ENCODE results near the gene MMP25. TPM values are rescaled to one million over a fixed set of nuclear protein-coding genes. Genes with fewer than 3 reads are reported as not detected.

MMP25 gene
- total and polyA plus RNA-seq, 9 of the 15 experiments (the other 6 are each of a cell fraction or from before 2014, with no cell fraction given), result 0.03 to 0.04 TPM; not detected in 7

GRCh38 chr16:3059041-3059722 is 12.8 kb downstream of the MMP25 start (continued):
- no peak for TF ChIP-seq JUN (IDR thresholded peaks at IDR 0.05; ENCODE audit: borderline replicate concordance, low read depth, low read length)
- no peak for TF ChIP-seq JUN (CRISPR knock-in tag; IDR thresholded peaks at IDR 0.05; ENCODE audit: borderline replicate concordance)
- no peak for TF ChIP-seq ZC3H4 (CRISPR knock-in tag; IDR thresholded peaks at IDR 0.05; ENCODE audit: borderline replicate concordance)
- no peak for TF ChIP-seq ZNF318 (IDR thresholded peaks at IDR 0.05; ENCODE audit: borderline replicate concordance in 1 of 2, low read depth in 1 of 2)
- no peak for TF ChIP-seq ZNF695 (CRISPR knock-in tag; IDR thresholded peaks at IDR 0.05)
- peak; percentile 87 to 95 (median 91) for TF ChIP-seq CTCF (IDR thresholded peaks at IDR 0.05 in 2 of 3, conservative IDR thresholded peaks at IDR 0.05 in 1 of 3; ENCODE audit: insufficient read depth in 2 of 3, low read depth in 1 of 3, low read length in 3 of 3)
- no peak for TF ChIP-seq ZNF311 (CRISPR knock-in tag; IDR thresholded peaks at IDR 0.05)
- TF ChIP-seq CSDE1 (IDR thresholded peaks at IDR 0.05), result no peak
- TF ChIP-seq DIDO1 (tag; IDR thresholded peaks at IDR 0.05; ENCODE audit: low read depth), result no peak
- TF ChIP-seq E2F3 (CRISPR knock-in tag; IDR thresholded peaks at IDR 0.05), result 0 out of 2 replicates have a peak, but pooled peaks have one; percentile 29
- no peak for TF ChIP-seq PHF21A (IDR thresholded peaks at IDR 0.05; ENCODE audit: borderline replicate concordance, low read depth)
- 0 out of 2 replicates have a peak, but pooled peaks have one; percentile 56 for TF ChIP-seq KLF1 (tag; IDR thresholded peaks at IDR 0.05)
- TF ChIP-seq HNRNPH1 (optimal IDR thresholded peaks at IDR 0.05; ENCODE audit: low read depth, low read length), result no peak
- no peak for TF ChIP-seq ZKSCAN8 (CRISPR knock-in tag; IDR thresholded peaks at IDR 0.05)
- TF ChIP-seq MIER1 (IDR thresholded peaks at IDR 0.05; ENCODE audit: low read depth), result no peak
- peak; percentile 43; the same call in 1 of the 2 replicates for TF ChIP-seq ARID1B (IDR thresholded peaks at IDR 0.05)
- no peak for TF ChIP-seq POLR2AphosphoS2 (IDR thresholded peaks at IDR 0.05; ENCODE audit: low read length)
- TF ChIP-seq HOXB6 (CRISPR knock-in tag; IDR thresholded peaks at IDR 0.05; ENCODE audit: borderline replicate concordance), result no peak

Measured in K562 (cell line).